Endothelial cell of umbilical vein (primary cell): Measurements from ENCODE around the gene NUDT6.

Experiments used
- EZH2 ChIP-seq: IDR thresholded peaks from 2 replicates; pipeline ENCODE4 v1.6.1; 2012; ENCODE audit warnings: borderline replicate concordance, low read depth, mild to moderate bottlenecking, moderate library complexity, low read length, inconsistent platforms; ENCODE audit not compliant: severe bottlenecking
- GATA2 ChIP-seq: IDR thresholded peaks from 2 replicates; pipeline ENCODE4 v1.7.0; 2011; ENCODE audit warnings: low read depth, mild to moderate bottlenecking, moderate library complexity, mixed read lengths, low read length; ENCODE audit not compliant: insufficient read length, insufficient read depth
- POLR2A ChIP-seq: IDR thresholded peaks from 2 replicates; pipeline ENCODE4 v1.6.1; 2012; ENCODE audit warnings: low read depth, mild to moderate bottlenecking, control low read depth, low read length
- POLR2AphosphoS5 ChIP-seq: IDR thresholded peaks from 2 replicates; pipeline ENCODE4 v1.6.1; 2012; ENCODE audit warnings: low read depth, mild to moderate bottlenecking, control low read depth, low read length, moderate library complexity; ENCODE audit not compliant: insufficient read depth
- TF ChIP-seq, protein P1 (sequence below), 2 donors: IDR thresholded peaks; 1 replicate in 1 of 2; 2 replicates in 1 of 2; pipeline ENCODE4 v1.5.1; 2011; ENCODE audit warnings: low read length in 2 of 2, mild to moderate bottlenecking in 2 of 2, moderate library complexity in 2 of 2, control low read depth in 1 of 2, inconsistent platforms in 1 of 2, low read depth in 1 of 2; ENCODE audit not compliant: insufficient read depth in 1 of 2; ENCODE audit errors: extremely low read depth in 1 of 2

DNA sequence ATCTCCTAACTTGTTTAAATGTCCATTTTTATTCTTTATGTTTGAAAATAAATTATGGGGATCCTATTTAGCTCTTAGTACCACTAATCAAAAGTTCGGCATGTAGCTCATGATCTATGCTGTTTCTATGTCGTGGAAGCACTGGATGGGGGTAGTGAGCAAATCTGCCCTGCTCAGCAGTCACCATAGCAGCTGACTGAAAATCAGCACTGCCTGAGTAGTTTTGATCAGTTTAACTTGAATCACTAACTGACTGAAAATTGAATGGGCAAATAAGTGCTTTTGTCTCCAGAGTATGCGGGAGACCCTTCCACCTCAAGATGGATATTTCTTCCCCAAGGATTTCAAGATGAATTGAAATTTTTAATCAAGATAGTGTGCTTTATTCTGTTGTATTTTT, 27.6 kb downstream of the NUDT6 start:
- TF ChIP-seq, protein P1, sequence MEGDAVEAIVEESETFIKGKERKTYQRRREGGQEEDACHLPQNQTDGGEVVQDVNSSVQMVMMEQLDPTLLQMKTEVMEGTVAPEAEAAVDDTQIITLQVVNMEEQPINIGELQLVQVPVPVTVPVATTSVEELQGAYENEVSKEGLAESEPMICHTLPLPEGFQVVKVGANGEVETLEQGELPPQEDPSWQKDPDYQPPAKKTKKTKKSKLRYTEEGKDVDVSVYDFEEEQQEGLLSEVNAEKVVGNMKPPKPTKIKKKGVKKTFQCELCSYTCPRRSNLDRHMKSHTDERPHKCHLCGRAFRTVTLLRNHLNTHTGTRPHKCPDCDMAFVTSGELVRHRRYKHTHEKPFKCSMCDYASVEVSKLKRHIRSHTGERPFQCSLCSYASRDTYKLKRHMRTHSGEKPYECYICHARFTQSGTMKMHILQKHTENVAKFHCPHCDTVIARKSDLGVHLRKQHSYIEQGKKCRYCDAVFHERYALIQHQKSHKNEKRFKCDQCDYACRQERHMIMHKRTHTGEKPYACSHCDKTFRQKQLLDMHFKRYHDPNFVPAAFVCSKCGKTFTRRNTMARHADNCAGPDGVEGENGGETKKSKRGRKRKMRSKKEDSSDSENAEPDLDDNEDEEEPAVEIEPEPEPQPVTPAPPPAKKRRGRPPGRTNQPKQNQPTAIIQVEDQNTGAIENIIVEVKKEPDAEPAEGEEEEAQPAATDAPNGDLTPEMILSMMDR (IDR thresholded peaks at IDR 0.05; ENCODE audit: extremely low read depth in 1 of 2, insufficient read depth in 1 of 2, low read depth in 1 of 2, low read length in 2 of 2): no peak
- no peak for TF ChIP-seq EZH2
- no peak for TF ChIP-seq POLR2A
- TF ChIP-seq GATA2: no peak
- TF ChIP-seq POLR2AphosphoS5: no peak
